K562 (cell line): Measurements from ENCODE around the gene COA5. TPM values are rescaled to one million over a fixed set of nuclear protein-coding genes. Genes with fewer than 3 reads are reported as not detected.

Experiments used
- ATAC-seq: fragments of 200-7000 bp; cut with Tn5 transposase; 3 replicates; pipeline ENCODE4 v1.9.1; 2020; ENCODE audit warnings: moderate library complexity
- BruUV-seq: library from RNA; stranded (reverse); fragments of 400-500 nt; replicated peaks from 2 replicates; lab custom pipeline; 2021; lab: Mats Ljungman, UMichigan
- CTCF ChIA-PET: fragments of 300-600 bp; formaldehyde crosslinking; extraction: SDS; loops from one replicate; lab custom pipeline; 2021; ENCODE audit warnings: low intra/inter-chr PET ratio; lab: Yijun Ruan, JAX
- POLR2A ChIA-PET: fragments of 300-600, 350-650 bp; sonication (Branson Sonifier 250); formaldehyde crosslinking; extraction: SDS; loops from one replicate; lab custom pipeline; 2021; ENCODE audit warnings: antibody characterized with exemption, inconsistent platforms; lab: Yijun Ruan, JAX
- DNase-seq, 4 experiments: peaks; one replicate each; pipeline versions ENCODE4 v3.0.0 to v3.0.0-alpha.2; 2011 to 2018; ENCODE audit warnings: low spot score in 3 of 4, mixed read lengths in 3 of 4; ENCODE audit errors: extremely low read depth in 1 of 4
- FAIRE-seq: peaks from 2 replicates; lab custom pipeline; 2011; peaks lifted over from hg19 to GRCh38; lab: Jason Lieb, UNC
- H2AFZ ChIP-seq: 2 replicates; pipeline ENCODE4 v1.6.0; 2011; ENCODE audit warnings: low read depth, low read length, control low read depth, inconsistent platforms
- H3K27ac ChIP-seq: fragments of 200-600 bp; 3 replicates; pipeline ENCODE4 v1.8.0; 2011; ENCODE audit warnings: low read depth, mild to moderate bottlenecking, control low read depth, inconsistent platforms, low read length, moderate library complexity, mixed read lengths; ENCODE audit errors: extremely low read depth
- H3K27me3 ChIP-seq, 2 experiments: fragments of 300-600 bp in 1 of 2; 2 replicates in 1 of 2; 3 replicates in 1 of 2; pipeline versions ENCODE4 v1.6.0 to v1.8.0; 2011; ENCODE audit warnings: inconsistent platforms in 2 of 2, low read length in 2 of 2, mild to moderate bottlenecking in 1 of 2, mixed read lengths in 1 of 2, moderate library complexity in 1 of 2; ENCODE audit not compliant: control insufficient read depth in 2 of 2, insufficient read depth in 2 of 2
- H3K36me3 ChIP-seq: fragments of 300-600 bp; 3 replicates; pipeline ENCODE4 v1.8.0; 2011; ENCODE audit warnings: mild to moderate bottlenecking, low read length, inconsistent platforms; ENCODE audit not compliant: control insufficient read depth, insufficient read depth
- H3K4me1 ChIP-seq, 2 experiments: fragments of 200-600 bp in 1 of 2; replicated peaks in 1 of 2; 2 replicates in 1 of 2; 3 replicates in 1 of 2; pipeline versions ENCODE4 v1.5.1 to v1.8.0; 2011; ENCODE audit warnings: inconsistent platforms in 2 of 2, low read length in 2 of 2, mild to moderate bottlenecking in 1 of 2, mixed read lengths in 1 of 2, moderate library complexity in 1 of 2; ENCODE audit not compliant: control insufficient read depth in 2 of 2, insufficient read depth in 2 of 2
- H3K4me2 ChIP-seq: 2 replicates; pipeline ENCODE4 v1.6.1; 2011; ENCODE audit warnings: low read length, control low read depth, inconsistent platforms, mixed read lengths; ENCODE audit not compliant: insufficient read depth
- H3K4me3 ChIP-seq: fragments of 200-600 bp; sonication (generic), shearing (Covaris generic); 2 replicates; pipeline ENCODE4 v1.5.1; 2016; ENCODE audit warnings: control low read depth, inconsistent platforms
- H3K79me2 ChIP-seq: fragments of 200-600 bp; 3 replicates; pipeline ENCODE4 v1.8.0; 2011; ENCODE audit warnings: low read length, inconsistent platforms; ENCODE audit not compliant: control insufficient read depth, insufficient read depth
- H3K9ac ChIP-seq, 2 experiments: 2 replicates each; pipeline versions ENCODE4 v1.6.0 to v1.6.1; 2011; ENCODE audit warnings: low read depth in 2 of 2, low read length in 2 of 2, control low read depth in 1 of 2, inconsistent platforms in 1 of 2, mild to moderate bottlenecking in 1 of 2, mixed read lengths in 1 of 2; ENCODE audit not compliant: insufficient read depth in 1 of 2
- H3K9me1 ChIP-seq: one replicate; pipeline ENCODE4 v1.6.0; 2011; ENCODE audit warnings: inconsistent platforms, mild to moderate bottlenecking, low read length, moderate library complexity; ENCODE audit not compliant: control insufficient read depth, insufficient read depth
- H3K9me3 ChIP-seq: replicated peaks from 2 replicates; pipeline ENCODE4 v1.5.1; 2011; ENCODE audit warnings: low read depth, low read length, inconsistent platforms; ENCODE audit not compliant: control insufficient read depth, insufficient read depth
- H4K20me1 ChIP-seq: replicated peaks from 2 replicates; pipeline ENCODE4 v1.6.1; 2011; ENCODE audit warnings: low read length, inconsistent platforms, mixed read lengths; ENCODE audit not compliant: control insufficient read depth, insufficient read depth
- ADNP ChIP-seq: fragments of 200-800 bp; sonication (Bioruptor generic); IDR thresholded peaks from 2 replicates; pipeline ENCODE4 v1.6.1; 2016; ENCODE audit warnings: missing genetic modification characterization, missing compliant biosample characterization
- FOXA1 ChIP-seq: fragments of 450-650 bp; IDR thresholded peaks from 2 replicates; pipeline ENCODE4 v1.6.1; 2016; ENCODE audit warnings: mild to moderate bottlenecking, borderline replicate concordance
- GATA2 ChIP-seq: sonication (generic); formaldehyde crosslinking; IDR thresholded peaks from 2 replicates; pipeline ENCODE4 v1.4.0; 2020; ENCODE audit warnings: mild to moderate bottlenecking, missing genetic modification reagents
- HNRNPL ChIP-seq: fragments of 200-400 bp; formaldehyde crosslinking; IDR thresholded peaks from 2 replicates; pipeline ENCODE4 v1.6.1; 2017; ENCODE audit warnings: low read depth, mild to moderate bottlenecking, low read length
- KLF6 ChIP-seq: fragments of 250-450 bp; sonication (Bioruptor Pico); IDR thresholded peaks from 2 replicates; pipeline ENCODE4 v1.4.0; 2020; ENCODE audit warnings: mild to moderate bottlenecking, moderate library complexity, borderline replicate concordance
- SAP30 ChIP-seq: fragments of 200-600 bp; sonication (generic); IDR thresholded peaks from 2 replicates; pipeline ENCODE4 v1.6.1; 2012; ENCODE audit warnings: borderline replicate concordance, low read depth, mild to moderate bottlenecking, moderate library complexity, low read length, control low read depth, inconsistent platforms; ENCODE audit not compliant: insufficient read depth, poor library complexity, severe bottlenecking
- ZFP30 ChIP-seq: fragments of 250-450 bp; sonication (Bioruptor Pico); IDR thresholded peaks from 2 replicates; pipeline ENCODE4 v1.8.0; 2022; ENCODE audit warnings: moderate library complexity, mild to moderate bottlenecking, inconsistent platforms, borderline replicate concordance
- ZNF707 ChIP-seq: fragments of 250-450 bp; sonication (Bioruptor Pico); conservative IDR thresholded peaks from 2 replicates; pipeline ENCODE4 v1.8.0; 2022; ENCODE audit warnings: inconsistent platforms, mild to moderate bottlenecking, moderate library complexity
- WGBS: fragments of 100-300 bp; shearing (Covaris generic); methylation state at CpG from one replicate; pipeline ENCODE4 v1.1.6; 2016; ENCODE audit warnings: low coverage, mixed read lengths; ENCODE audit not compliant: insufficient coverage; ENCODE audit errors: missing lambda C conversion rate; 5-methylcytosine and 5-hydroxymethylcytosine counted together
- in situ Hi-C: fragments of 300-500 bp; cut with MboI; formaldehyde crosslinking; loops from 4 replicates; pipeline ENCODE4 v1.15.0; 2018; ENCODE audit warnings: inconsistent platforms, mixed read lengths
- intact Hi-C: fragments of 100-400 bp; cut with micrococcal nuclease; formaldehyde crosslinking; loops from 2 replicates; pipeline ENCODE4 v1.14.2; 2022
- polyA plus RNA-seq, 8 experiments: library from polyadenylated mRNA; depleted of rRNA in 4 of 8; stranded (reverse) in 5 of 8; unstranded in 3 of 8; fragments of >200 nt; fragmentation: Nextera tagmentation in 2 of 8; fragmentation: Illumina TruSeq in 1 of 8; extraction: Ambion mirVana in 2 of 8; extraction: Trizol in 1 of 8; gene quantifications; 2 replicates each; pipeline versions ENCODE4 v1.2.1 to v1.2.3, GENCODE V29; 2011 to 2014; ENCODE audit warnings: inconsistent platforms in 1 of 8, missing spikeins in 1 of 8
- total RNA-seq, 7 experiments: library from RNA; depleted of rRNA in 6 of 7; stranded (reverse); fragments of >200 nt in 6 of 7; fragmentation: Illumina TruSeq in 2 of 7; extraction: Trizol in 2 of 7; gene quantifications; 2 replicates each; pipeline versions ENCODE4 v1.2.1 to v1.2.3, GENCODE V29; 2011 to 2021; ENCODE audit warnings: low replicate concordance in 1 of 7
- TF ChIP-seq, protein P1 (sequence below): fragments of 450-650 bp; IDR thresholded peaks from 2 replicates; pipeline ENCODE4 v1.6.1; 2016; ENCODE audit warnings: low read depth

Gene COA5
- total and polyA plus RNA-seq, 9 of the 15 experiments (the other 6 are each of a cell fraction or from before 2014, with no cell fraction given), result 17.9 to 77.6 (median 33.4) TPM

DNA sequence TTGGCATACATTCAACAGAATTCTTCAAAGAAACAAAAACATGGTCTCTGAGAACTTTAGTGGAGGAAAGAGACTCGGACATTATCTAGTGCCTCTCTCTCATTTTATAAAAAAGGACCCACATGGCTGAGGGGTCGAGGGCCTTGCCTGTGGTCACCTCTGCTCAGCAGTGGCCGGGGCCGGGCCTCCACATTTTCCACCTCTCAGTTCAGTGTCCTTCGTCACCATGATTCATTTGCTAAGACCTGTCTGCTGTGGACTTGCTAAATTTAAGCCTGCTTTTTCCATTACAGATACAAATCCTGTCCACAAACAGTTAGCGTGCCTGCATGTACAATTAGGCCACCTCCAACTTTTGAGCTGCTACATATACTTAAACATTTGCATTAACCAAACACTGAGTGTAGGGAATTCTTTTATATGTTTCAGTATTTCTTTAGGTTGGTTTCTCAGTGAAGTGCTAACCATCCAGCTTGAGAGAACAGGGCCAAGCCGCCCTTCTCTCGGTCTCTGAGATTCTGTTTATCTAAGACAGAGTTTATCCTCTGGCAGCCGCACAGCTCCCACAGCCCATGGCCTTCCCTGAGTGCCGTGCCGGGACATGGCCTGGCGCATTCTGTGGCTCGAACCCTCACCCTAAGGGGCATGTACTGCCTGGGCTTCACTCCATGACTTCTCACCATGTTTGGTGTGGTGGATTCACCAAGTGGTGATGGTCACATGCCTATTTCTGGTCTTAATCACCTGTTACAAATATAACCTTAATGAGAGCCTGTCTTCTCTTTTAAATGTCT is 46.2 kb downstream of the COA5 start:
- H3K36me3 ChIP-seq, result peaks cover 33% of the 10 kb centered on the region
- FAIRE-seq (no peak), DNase-seq (no peak), ATAC-seq (no peak)
- no peaks in the 10 kb centered on the region for H3K9me3 ChIP-seq
- H3K27ac ChIP-seq, result no peak overlapping the region
- H3K4me2 ChIP-seq, result no peak overlapping the region
- intact Hi-C loops, result no loop called here
- ChIA-PET POLR2A (interaction anchor here (0.7 to 1.2 kb wide), 4 partner anchors 15 to 70 kb away, joined by 3 to 4 read pairs (median 4); no protein-coding TSS in a partner anchor), CTCF (no interaction called here)
- 87% methylated on average over 13 of the region's 13 CpGs for WGBS
- no TSS peak for BruUV-seq
- H3K9ac ChIP-seq, result peak overlapping the region in 1 of 2 experiments; percentile 70; a peak in 1 of 4 replicates
- H3K9me1 ChIP-seq, result no peaks in the 10 kb centered on the region
- H2AFZ ChIP-seq, result no peak overlapping the region
- in situ Hi-C loops, result no loop called here
- no peak overlapping the region for H3K4me3 ChIP-seq
- H3K27me3 ChIP-seq, result no peaks in the 10 kb centered on the region
- no peaks in the 10 kb centered on the region for H4K20me1 ChIP-seq
- H3K4me1 ChIP-seq, result peaks cover 15 to 24% of the 10 kb centered on the region in 2 experiments
- H3K79me2 ChIP-seq, result no peaks in the 10 kb centered on the region
- TF ChIP-seq SAP30 (no peak), ZFP30 (no peak), FOXA1 (no peak), ADNP (tag) (no peak), HNRNPL (no peak), ZNF707 (CRISPR knock-in tag) (no peak), GATA2 (CRISPR knock-in tag) (no peak), KLF6 (CRISPR knock-in tag) (no peak)
- TF ChIP-seq, protein P1, sequence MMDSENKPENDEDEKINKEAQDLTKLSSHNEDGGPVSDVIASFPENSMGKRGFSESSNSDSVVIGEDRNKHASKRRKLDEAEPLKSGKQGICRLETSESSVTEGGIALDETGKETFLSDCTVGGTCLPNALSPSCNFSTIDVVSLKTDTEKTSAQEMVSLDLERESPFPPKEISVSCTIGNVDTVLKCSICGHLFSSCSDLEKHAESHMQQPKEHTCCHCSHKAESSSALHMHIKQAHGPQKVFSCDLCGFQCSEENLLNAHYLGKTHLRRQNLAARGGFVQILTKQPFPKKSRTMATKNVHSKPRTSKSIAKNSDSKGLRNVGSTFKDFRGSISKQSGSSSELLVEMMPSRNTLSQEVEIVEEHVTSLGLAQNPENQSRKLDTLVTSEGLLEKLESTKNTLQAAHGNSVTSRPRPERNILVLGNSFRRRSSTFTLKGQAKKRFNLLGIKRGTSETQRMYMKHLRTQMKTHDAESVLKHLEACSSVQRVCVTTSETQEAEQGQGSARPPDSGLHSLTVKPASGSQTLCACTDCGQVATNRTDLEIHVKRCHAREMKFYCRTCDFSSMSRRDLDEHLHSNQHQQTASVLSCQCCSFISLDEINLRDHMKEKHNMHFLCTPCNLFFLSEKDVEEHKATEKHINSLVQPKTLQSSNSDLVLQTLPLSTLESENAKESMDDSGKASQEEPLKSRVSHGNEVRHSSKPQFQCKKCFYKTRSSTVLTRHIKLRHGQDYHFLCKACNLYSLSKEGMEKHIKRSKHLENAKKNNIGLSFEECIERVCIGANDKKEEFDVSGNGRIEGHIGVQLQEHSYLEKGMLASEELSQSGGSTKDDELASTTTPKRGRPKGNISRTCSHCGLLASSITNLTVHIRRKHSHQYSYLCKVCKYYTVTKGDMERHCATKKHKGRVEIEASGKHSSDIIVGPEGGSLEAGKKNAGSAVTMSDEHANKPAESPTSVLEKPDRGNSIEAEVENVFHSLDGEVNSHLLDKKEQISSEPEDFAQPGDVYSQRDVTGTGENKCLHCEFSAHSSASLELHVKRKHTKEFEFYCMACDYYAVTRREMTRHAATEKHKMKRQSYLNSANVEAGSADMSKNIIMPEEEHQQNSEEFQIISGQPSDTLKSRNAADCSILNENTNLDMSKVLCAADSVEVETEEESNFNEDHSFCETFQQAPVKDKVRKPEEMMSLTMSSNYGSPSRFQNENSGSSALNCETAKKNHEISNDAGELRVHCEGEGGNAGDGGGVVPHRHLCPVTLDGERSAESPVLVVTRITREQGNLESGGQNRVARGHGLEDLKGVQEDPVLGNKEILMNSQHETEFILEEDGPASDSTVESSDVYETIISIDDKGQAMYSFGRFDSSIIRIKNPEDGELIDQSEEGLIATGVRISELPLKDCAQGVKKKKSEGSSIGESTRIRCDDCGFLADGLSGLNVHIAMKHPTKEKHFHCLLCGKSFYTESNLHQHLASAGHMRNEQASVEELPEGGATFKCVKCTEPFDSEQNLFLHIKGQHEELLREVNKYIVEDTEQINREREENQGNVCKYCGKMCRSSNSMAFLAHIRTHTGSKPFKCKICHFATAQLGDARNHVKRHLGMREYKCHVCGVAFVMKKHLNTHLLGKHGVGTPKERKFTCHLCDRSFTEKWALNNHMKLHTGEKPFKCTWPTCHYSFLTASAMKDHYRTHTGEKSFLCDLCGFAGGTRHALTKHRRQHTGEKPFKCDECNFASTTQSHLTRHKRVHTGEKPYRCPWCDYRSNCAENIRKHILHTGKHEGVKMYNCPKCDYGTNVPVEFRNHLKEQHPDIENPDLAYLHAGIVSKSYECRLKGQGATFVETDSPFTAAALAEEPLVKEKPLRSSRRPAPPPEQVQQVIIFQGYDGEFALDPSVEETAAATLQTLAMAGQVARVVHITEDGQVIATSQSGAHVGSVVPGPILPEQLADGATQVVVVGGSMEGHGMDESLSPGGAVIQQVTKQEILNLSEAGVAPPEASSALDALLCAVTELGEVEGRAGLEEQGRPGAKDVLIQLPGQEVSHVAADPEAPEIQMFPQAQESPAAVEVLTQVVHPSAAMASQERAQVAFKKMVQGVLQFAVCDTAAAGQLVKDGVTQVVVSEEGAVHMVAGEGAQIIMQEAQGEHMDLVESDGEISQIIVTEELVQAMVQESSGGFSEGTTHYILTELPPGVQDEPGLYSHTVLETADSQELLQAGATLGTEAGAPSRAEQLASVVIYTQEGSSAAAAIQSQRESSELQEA, result no peak
